Measurements from ENCODE around the gene SFXN4.

- TF ChIP-seq CTCF (conservative IDR thresholded peaks at IDR 0.05) (no peak), ZFX (IDR thresholded peaks at IDR 0.05) (no peak)
Measured at GRCh38 chr10:119136084-119136483, 29.4 kb downstream of the SFXN4 start.

Data from C4-2B (cell line).